Measurements from ENCODE around the gene FAT4.

FAT4 gene

DNA sequence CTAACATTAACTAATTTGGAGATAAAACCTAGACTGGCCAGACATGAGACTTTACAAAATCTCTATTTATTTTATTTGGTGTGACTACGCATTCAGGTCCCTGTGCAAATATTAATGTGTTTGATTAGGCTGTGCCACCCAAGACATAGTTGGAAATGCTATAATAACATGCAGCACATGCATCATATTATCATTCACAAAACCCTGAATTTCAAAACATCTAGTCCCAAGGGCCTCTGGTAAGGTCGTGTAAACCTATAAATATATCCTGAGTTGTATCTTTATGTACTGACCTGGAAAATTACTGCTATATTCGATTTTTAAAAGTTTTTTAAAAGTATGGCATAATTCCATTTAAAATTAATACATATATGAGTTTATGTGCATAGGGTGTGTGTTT, 47.1 kb upstream of the FAT4 start:
- H3K9ac ChIP-seq (ENCODE audit: low read length) = no peak overlapping the region
- H2BK120ac ChIP-seq (ENCODE audit: insufficient read depth, low read length, poor library complexity) = no peak overlapping the region
- WGBS (ENCODE audit: extremely low coverage, insufficient coverage, insufficient read length) = no CpG with 5 or more reads among the region's 3 CpGs
- no peak overlapping the region for H3K4me2 ChIP-seq (ENCODE audit: low read length)
- no peaks in the 10 kb centered on the region for H3K79me2 ChIP-seq (ENCODE audit: control insufficient read depth, insufficient read depth, low read length, poor library complexity)
- H4K91ac ChIP-seq (ENCODE audit: low read depth, low read length) = no peak overlapping the region
- no peak overlapping the region for H3K14ac ChIP-seq (ENCODE audit: low read length)
- no peak overlapping the region for H2AK5ac ChIP-seq (ENCODE audit: low read length)
- no peaks in the 10 kb centered on the region for H3K4me1 ChIP-seq (ENCODE audit: control insufficient read depth in 1 of 2, insufficient read depth in 2 of 2, low read length in 2 of 2)
- DNase-seq = no peak
- H3K18ac ChIP-seq (ENCODE audit: low read length) = no peak overlapping the region
- H4K12ac ChIP-seq (ENCODE audit: low read depth, low read length) = no peak overlapping the region
- no peak overlapping the region for H4K8ac ChIP-seq (ENCODE audit: low read depth, low read length)
- H3K4me3 ChIP-seq (ENCODE audit: low read depth, low read length) = no peak overlapping the region
- no peaks in the 10 kb centered on the region for H3K27me3 ChIP-seq (ENCODE audit: insufficient read depth, low read length)
- H3K9me3 ChIP-seq (ENCODE audit: insufficient read depth, low read depth, low read length) = no peaks in the 10 kb centered on the region
- H3K27ac ChIP-seq (ENCODE audit: low read depth, low read length) = no peak overlapping the region
- H2BK12ac ChIP-seq (ENCODE audit: low read length) = no peak overlapping the region
- no peak overlapping the region for H2AFZ ChIP-seq (ENCODE audit: insufficient read depth, low read length, poor library complexity)
- no peak overlapping the region for H3K23ac ChIP-seq (ENCODE audit: low read length)
- no peak overlapping the region for H2BK5ac ChIP-seq (ENCODE audit: low read depth, low read length, poor library complexity)
- H3K79me1 ChIP-seq (ENCODE audit: low read length) = no peaks in the 10 kb centered on the region
- no peaks in the 10 kb centered on the region for H3K36me3 ChIP-seq (ENCODE audit: control insufficient read depth in 1 of 2, insufficient read depth in 2 of 2, low read length in 2 of 2)
- H3K4ac ChIP-seq (ENCODE audit: low read depth, low read length) = no peak overlapping the region

DNA sequence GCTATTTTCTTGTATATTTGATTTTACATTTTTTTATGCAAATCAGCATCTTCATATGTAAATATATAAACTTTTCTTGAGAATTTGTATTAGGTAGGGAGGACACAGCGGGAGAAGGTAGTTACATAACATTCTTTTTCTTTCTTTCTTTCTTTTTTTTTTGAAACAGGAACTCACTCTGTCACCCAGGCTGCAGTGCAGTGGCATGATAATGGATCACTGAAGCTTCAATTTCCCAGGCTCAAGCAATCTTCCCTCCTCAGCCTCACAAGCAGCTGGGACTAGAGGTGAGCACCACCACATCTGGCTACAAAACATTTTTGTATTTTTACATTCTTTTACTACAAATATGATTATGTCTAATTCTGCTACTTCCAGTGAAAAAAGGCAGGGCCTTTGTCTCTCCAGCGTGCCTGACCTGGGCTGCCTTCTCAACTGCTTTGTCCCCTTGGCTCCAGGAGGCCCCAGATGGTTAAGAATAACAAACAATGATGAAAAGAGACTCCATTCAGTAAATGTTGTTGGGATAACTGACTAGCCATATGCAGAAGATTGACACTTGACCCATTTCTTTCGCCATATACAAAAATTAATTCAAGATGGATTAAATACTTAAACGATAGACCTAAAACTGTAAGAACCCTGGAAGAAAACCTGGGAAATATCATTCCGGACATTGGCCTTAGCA, 46.5 kb upstream of the FAT4 start:
- Histone ChIP-seq H3K23ac (ENCODE audit: low read length) (no peak overlapping the region), H3K14ac (ENCODE audit: low read length) (no peak overlapping the region), H3K4me3 (ENCODE audit: low read depth, low read length) (no peak overlapping the region), H2BK120ac (ENCODE audit: insufficient read depth, low read length, poor library complexity) (no peak overlapping the region), H3K4ac (ENCODE audit: low read depth, low read length) (no peak overlapping the region), H3K9ac (ENCODE audit: low read length) (no peak overlapping the region), H4K8ac (ENCODE audit: low read depth, low read length) (no peak overlapping the region), H3K18ac (ENCODE audit: low read length) (no peak overlapping the region), H3K79me2 (ENCODE audit: control insufficient read depth, insufficient read depth, low read length, poor library complexity) (no peaks in the 10 kb centered on the region), H2AFZ (ENCODE audit: insufficient read depth, low read length, poor library complexity) (no peak overlapping the region), H3K36me3 (ENCODE audit: control insufficient read depth in 1 of 2, insufficient read depth in 2 of 2, low read length in 2 of 2) (no peaks in the 10 kb centered on the region), H3K27ac (ENCODE audit: low read depth, low read length) (no peak overlapping the region), H2AK5ac (ENCODE audit: low read length) (no peak overlapping the region), H3K4me1 (ENCODE audit: control insufficient read depth in 1 of 2, insufficient read depth in 2 of 2, low read length in 2 of 2) (no peaks in the 10 kb centered on the region), H2BK5ac (ENCODE audit: low read depth, low read length, poor library complexity) (no peak overlapping the region), H2BK12ac (ENCODE audit: low read length) (no peak overlapping the region), H3K27me3 (ENCODE audit: insufficient read depth, low read length) (no peaks in the 10 kb centered on the region), H4K91ac (ENCODE audit: low read depth, low read length) (no peak overlapping the region), H3K9me3 (ENCODE audit: insufficient read depth, low read depth, low read length) (no peaks in the 10 kb centered on the region), H3K79me1 (ENCODE audit: low read length) (no peaks in the 10 kb centered on the region), H4K12ac (ENCODE audit: low read depth, low read length) (no peak overlapping the region), H3K4me2 (ENCODE audit: low read length) (no peak overlapping the region)
- DNase-seq = no peak
- no CpG with 5 or more reads among the region's 5 CpGs for WGBS (ENCODE audit: extremely low coverage, insufficient coverage, insufficient read length)

DNA sequence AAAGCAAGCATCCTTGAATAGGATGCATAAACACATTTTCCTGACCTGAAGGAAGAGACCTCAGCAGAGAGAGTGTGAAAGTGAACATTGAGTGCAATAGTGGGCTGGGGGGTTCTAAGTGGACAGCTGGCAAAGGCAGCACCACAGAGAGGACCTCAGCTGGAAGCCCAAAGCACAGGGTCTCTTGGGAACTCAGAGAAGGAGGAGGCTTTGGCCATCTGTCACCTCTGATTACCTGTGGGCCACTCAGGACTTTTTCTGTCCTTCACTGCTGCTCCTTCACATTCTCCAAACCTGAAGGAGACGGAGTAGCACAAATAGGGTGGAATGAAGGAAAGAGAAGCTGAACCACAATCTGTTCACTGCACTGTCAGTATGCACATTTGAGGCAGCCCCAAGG, 37.9 kb upstream of the FAT4 start:
- Histone ChIP-seq H2BK120ac (ENCODE audit: insufficient read depth, low read length, poor library complexity) (no peak overlapping the region), H3K79me1 (ENCODE audit: low read length) (no peaks in the 10 kb centered on the region), H3K27ac (ENCODE audit: low read depth, low read length) (no peak overlapping the region), H3K4me2 (ENCODE audit: low read length) (no peak overlapping the region), H3K79me2 (ENCODE audit: control insufficient read depth, insufficient read depth, low read length, poor library complexity) (no peaks in the 10 kb centered on the region), H3K9me3 (ENCODE audit: insufficient read depth, low read depth, low read length) (no peaks in the 10 kb centered on the region), H2AFZ (ENCODE audit: insufficient read depth, low read length, poor library complexity) (no peak overlapping the region), H3K4me3 (ENCODE audit: low read depth, low read length) (no peak overlapping the region), H2BK12ac (ENCODE audit: low read length) (no peak overlapping the region), H3K4me1 (ENCODE audit: control insufficient read depth in 1 of 2, insufficient read depth in 2 of 2, low read length in 2 of 2) (no peaks in the 10 kb centered on the region), H3K9ac (ENCODE audit: low read length) (no peak overlapping the region), H3K23ac (ENCODE audit: low read length) (no peak overlapping the region), H3K27me3 (ENCODE audit: insufficient read depth, low read length) (no peaks in the 10 kb centered on the region), H3K14ac (ENCODE audit: low read length) (no peak overlapping the region), H2AK5ac (ENCODE audit: low read length) (no peak overlapping the region), H4K8ac (ENCODE audit: low read depth, low read length) (no peak overlapping the region), H4K12ac (ENCODE audit: low read depth, low read length) (no peak overlapping the region), H3K36me3 (ENCODE audit: control insufficient read depth in 1 of 2, insufficient read depth in 2 of 2, low read length in 2 of 2) (no peaks in the 10 kb centered on the region), H2BK5ac (ENCODE audit: low read depth, low read length, poor library complexity) (no peak overlapping the region), H4K91ac (ENCODE audit: low read depth, low read length) (no peak overlapping the region), H3K4ac (ENCODE audit: low read depth, low read length) (no peak overlapping the region), H3K18ac (ENCODE audit: low read length) (no peak overlapping the region)
- WGBS (ENCODE audit: extremely low coverage, insufficient coverage, insufficient read length) = no CpG with 5 or more reads among the region's 1 CpG
- DNase-seq = no peak

DNA sequence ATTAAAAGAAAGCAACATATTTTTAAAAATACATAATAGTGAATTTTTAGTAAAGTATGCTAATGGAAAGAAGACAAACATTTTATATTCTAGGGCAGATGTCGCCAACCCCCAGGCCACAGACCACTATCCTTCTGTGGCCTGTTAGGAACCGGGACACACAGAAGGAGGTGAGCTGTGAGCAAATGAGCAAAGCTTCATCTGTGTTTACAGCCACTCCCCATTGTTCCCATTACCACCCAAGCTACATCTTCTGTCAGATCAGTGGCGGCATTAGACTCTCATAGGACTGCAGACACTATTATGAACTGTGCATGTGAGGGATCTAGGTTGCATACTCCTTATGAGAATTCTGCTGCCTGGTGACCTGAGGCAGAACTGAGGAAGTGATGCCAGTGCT, 37.0 kb upstream of the FAT4 start:
- Histone ChIP-seq H3K4ac (ENCODE audit: low read depth, low read length) (no peak overlapping the region), H3K4me3 (ENCODE audit: low read depth, low read length) (no peak overlapping the region), H2AFZ (ENCODE audit: insufficient read depth, low read length, poor library complexity) (no peak overlapping the region), H3K27me3 (ENCODE audit: insufficient read depth, low read length) (no peaks in the 10 kb centered on the region), H2BK5ac (ENCODE audit: low read depth, low read length, poor library complexity) (no peak overlapping the region), H3K23ac (ENCODE audit: low read length) (no peak overlapping the region), H3K18ac (ENCODE audit: low read length) (no peak overlapping the region), H3K27ac (ENCODE audit: low read depth, low read length) (no peak overlapping the region), H3K4me2 (ENCODE audit: low read length) (no peak overlapping the region), H4K91ac (ENCODE audit: low read depth, low read length) (no peak overlapping the region), H2BK12ac (ENCODE audit: low read length) (no peak overlapping the region), H3K36me3 (ENCODE audit: control insufficient read depth in 1 of 2, insufficient read depth in 2 of 2, low read length in 2 of 2) (no peaks in the 10 kb centered on the region), H3K9me3 (ENCODE audit: insufficient read depth, low read depth, low read length) (no peaks in the 10 kb centered on the region), H4K12ac (ENCODE audit: low read depth, low read length) (no peak overlapping the region), H2AK5ac (ENCODE audit: low read length) (no peak overlapping the region), H3K9ac (ENCODE audit: low read length) (no peak overlapping the region), H2BK120ac (ENCODE audit: insufficient read depth, low read length, poor library complexity) (no peak overlapping the region), H3K79me1 (ENCODE audit: low read length) (no peaks in the 10 kb centered on the region), H4K8ac (ENCODE audit: low read depth, low read length) (no peak overlapping the region), H3K14ac (ENCODE audit: low read length) (no peak overlapping the region), H3K4me1 (ENCODE audit: control insufficient read depth in 1 of 2, insufficient read depth in 2 of 2, low read length in 2 of 2) (no peaks in the 10 kb centered on the region), H3K79me2 (ENCODE audit: control insufficient read depth, insufficient read depth, low read length, poor library complexity) (no peaks in the 10 kb centered on the region)
- WGBS (ENCODE audit: extremely low coverage, insufficient coverage, insufficient read length) = no CpG with 5 or more reads among the region's 3 CpGs
- DNase-seq = no peak

Measured in trophoblast cell (in vitro differentiated cells and primary cell).